WTC11 (cell line): ENCODE measurements around the gene ASCL3.

Source experiments
- CBFB ChIP-seq: sonication (generic); formaldehyde crosslinking; IDR thresholded peaks from 2 replicates; pipeline ENCODE4 v1.8.1; 2022; ENCODE audit warnings: mild to moderate bottlenecking, low read depth, missing genetic modification reagents
- ELF4 ChIP-seq: sonication (generic); formaldehyde crosslinking; IDR thresholded peaks from 2 replicates; pipeline ENCODE4 v1.8.1; 2022; ENCODE audit warnings: low read depth, mild to moderate bottlenecking, moderate library complexity, missing genetic modification reagents
- ETV6 ChIP-seq: sonication (generic); formaldehyde crosslinking; IDR thresholded peaks from 2 replicates; pipeline ENCODE4 v1.8.1; 2022; ENCODE audit warnings: mild to moderate bottlenecking, missing genetic modification reagents
- JUN ChIP-seq: sonication (generic); formaldehyde crosslinking; IDR thresholded peaks from 2 replicates; pipeline ENCODE4 v1.8.0; 2023; ENCODE audit warnings: mild to moderate bottlenecking, missing genetic modification reagents
- ZNF416 ChIP-seq: fragments of 250-450 bp; sonication (Bioruptor Pico); IDR thresholded peaks from 2 replicates; pipeline ENCODE4 v1.9.0; 2021; ENCODE audit warnings: mild to moderate bottlenecking, inconsistent platforms
- TF ChIP-seq, protein P1 (sequence below): fragments of 200-600 bp; IDR thresholded peaks from 2 replicates; pipeline ENCODE4 v1.8.0; 2022; ENCODE audit warnings: antibody characterized with exemption
- TF ChIP-seq, protein P2 (sequence below): sonication (generic); formaldehyde crosslinking; IDR thresholded peaks from 2 replicates; pipeline ENCODE4 v1.8.1; 2023; ENCODE audit warnings: mild to moderate bottlenecking, missing genetic modification reagents, moderate library complexity
- TF ChIP-seq, protein P3 (sequence below): sonication (generic); formaldehyde crosslinking; conservative IDR thresholded peaks from 2 replicates; pipeline ENCODE4 v1.8.1; 2022; ENCODE audit warnings: mild to moderate bottlenecking, missing genetic modification reagents
- TF ChIP-seq, protein P4 (sequence below): sonication (generic); formaldehyde crosslinking; IDR thresholded peaks from 2 replicates; pipeline ENCODE4 v1.8.0; 2022; ENCODE audit warnings: mild to moderate bottlenecking, missing genetic modification reagents
- TF ChIP-seq, protein P5 (sequence below): fragments of 250-450 bp; sonication (Bioruptor Pico); IDR thresholded peaks from 2 replicates; pipeline ENCODE4 v1.8.0; 2021; ENCODE audit warnings: mild to moderate bottlenecking

DNA sequence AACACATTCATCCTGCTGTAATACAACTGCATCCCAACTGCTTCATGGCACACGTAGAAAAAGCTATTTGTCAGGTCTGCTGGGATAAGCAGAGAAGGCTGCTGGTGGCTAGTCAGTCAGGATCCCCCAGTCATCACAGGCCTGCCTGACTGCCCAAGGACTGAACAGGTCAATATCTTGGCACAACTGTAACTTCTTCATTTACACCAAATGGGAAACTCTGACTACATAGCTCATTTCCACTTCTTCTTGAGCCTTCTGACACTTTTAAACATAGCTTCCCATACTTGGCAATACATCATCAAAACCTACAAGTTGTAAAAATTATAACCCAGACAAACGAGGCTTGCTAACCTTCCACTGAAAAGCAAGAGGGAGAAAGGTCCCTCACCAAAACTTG, 18.6 kb upstream of the ASCL3 start:
- TF ChIP-seq, protein P1, sequence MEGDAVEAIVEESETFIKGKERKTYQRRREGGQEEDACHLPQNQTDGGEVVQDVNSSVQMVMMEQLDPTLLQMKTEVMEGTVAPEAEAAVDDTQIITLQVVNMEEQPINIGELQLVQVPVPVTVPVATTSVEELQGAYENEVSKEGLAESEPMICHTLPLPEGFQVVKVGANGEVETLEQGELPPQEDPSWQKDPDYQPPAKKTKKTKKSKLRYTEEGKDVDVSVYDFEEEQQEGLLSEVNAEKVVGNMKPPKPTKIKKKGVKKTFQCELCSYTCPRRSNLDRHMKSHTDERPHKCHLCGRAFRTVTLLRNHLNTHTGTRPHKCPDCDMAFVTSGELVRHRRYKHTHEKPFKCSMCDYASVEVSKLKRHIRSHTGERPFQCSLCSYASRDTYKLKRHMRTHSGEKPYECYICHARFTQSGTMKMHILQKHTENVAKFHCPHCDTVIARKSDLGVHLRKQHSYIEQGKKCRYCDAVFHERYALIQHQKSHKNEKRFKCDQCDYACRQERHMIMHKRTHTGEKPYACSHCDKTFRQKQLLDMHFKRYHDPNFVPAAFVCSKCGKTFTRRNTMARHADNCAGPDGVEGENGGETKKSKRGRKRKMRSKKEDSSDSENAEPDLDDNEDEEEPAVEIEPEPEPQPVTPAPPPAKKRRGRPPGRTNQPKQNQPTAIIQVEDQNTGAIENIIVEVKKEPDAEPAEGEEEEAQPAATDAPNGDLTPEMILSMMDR: no peak
- TF ChIP-seq ELF4 (CRISPR knock-in tag) (no peak), JUN (CRISPR knock-in tag) (no peak), CBFB (CRISPR knock-in tag) (no peak), ZNF416 (no peak), ETV6 (CRISPR knock-in tag) (no peak)
- TF ChIP-seq, protein P2, sequence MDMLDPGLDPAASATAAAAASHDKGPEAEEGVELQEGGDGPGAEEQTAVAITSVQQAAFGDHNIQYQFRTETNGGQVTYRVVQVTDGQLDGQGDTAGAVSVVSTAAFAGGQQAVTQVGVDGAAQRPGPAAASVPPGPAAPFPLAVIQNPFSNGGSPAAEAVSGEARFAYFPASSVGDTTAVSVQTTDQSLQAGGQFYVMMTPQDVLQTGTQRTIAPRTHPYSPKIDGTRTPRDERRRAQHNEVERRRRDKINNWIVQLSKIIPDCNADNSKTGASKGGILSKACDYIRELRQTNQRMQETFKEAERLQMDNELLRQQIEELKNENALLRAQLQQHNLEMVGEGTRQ (CRISPR knock-in tag): no peak
- TF ChIP-seq, protein P3, sequence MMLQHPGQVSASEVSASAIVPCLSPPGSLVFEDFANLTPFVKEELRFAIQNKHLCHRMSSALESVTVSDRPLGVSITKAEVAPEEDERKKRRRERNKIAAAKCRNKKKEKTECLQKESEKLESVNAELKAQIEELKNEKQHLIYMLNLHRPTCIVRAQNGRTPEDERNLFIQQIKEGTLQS (CRISPR knock-in tag): no peak
- TF ChIP-seq, protein P4, sequence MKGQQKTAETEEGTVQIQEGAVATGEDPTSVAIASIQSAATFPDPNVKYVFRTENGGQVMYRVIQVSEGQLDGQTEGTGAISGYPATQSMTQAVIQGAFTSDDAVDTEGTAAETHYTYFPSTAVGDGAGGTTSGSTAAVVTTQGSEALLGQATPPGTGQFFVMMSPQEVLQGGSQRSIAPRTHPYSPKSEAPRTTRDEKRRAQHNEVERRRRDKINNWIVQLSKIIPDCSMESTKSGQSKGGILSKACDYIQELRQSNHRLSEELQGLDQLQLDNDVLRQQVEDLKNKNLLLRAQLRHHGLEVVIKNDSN (CRISPR knock-in tag): no peak
- TF ChIP-seq, protein P5, sequence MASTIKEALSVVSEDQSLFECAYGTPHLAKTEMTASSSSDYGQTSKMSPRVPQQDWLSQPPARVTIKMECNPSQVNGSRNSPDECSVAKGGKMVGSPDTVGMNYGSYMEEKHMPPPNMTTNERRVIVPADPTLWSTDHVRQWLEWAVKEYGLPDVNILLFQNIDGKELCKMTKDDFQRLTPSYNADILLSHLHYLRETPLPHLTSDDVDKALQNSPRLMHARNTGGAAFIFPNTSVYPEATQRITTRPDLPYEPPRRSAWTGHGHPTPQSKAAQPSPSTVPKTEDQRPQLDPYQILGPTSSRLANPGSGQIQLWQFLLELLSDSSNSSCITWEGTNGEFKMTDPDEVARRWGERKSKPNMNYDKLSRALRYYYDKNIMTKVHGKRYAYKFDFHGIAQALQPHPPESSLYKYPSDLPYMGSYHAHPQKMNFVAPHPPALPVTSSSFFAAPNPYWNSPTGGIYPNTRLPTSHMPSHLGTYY (CRISPR knock-in tag): no peak
